ENCODE data around the gene RIN3. TPM values are rescaled to one million over a fixed set of nuclear protein-coding genes. Genes with fewer than 3 reads are reported as not detected.
A peak's percentile ranks its signal among the peaks of the same experiment; 100 is the strongest.

RIN3 gene
- polyA plus RNA-seq, 3 donors = 42.8 to 144 (median 54.6) TPM

- Histone ChIP-seq H2AFZ (ENCODE audit: insufficient read depth, low read depth, low read length, poor library complexity, severe bottlenecking) (no peak overlapping the region), H3K4me2 (replicated peaks; ENCODE audit: extremely low read depth, low read length, poor library complexity, severe bottlenecking) (peak overlapping the region; percentile 67), H3K27ac (ENCODE audit: low read depth in 1 of 2, low read length in 2 of 2) (peak overlapping the region; percentile 41 to 88), H3K79me2 (ENCODE audit: insufficient read depth, low read length) (peaks cover 28% of the 10 kb centered on the region), H3K9ac (ENCODE audit: insufficient read depth, low read length, poor library complexity, severe bottlenecking) (no peak overlapping the region), H3K4me3 (replicated peaks in 1 of 3; ENCODE audit: low read depth in 2 of 3, low read length in 3 of 3) (peak overlapping the region in 1 of 3 experiments; percentile 52), H3K36me3 (replicated peaks in 1 of 2; ENCODE audit: control insufficient read depth in 1 of 2, insufficient read depth in 2 of 2, low read length in 2 of 2) (peaks cover 5 to 37% of the 10 kb centered on the region in 2 donors), H3K9me3 (replicated peaks in 1 of 2; ENCODE audit: control insufficient read depth in 1 of 2, insufficient read depth in 1 of 2, low read length in 2 of 2) (peaks cover 4 to 6% of the 10 kb centered on the region in 2 donors), H4K20me1 (ENCODE audit: insufficient read depth, low read length) (peaks cover 71% of the 10 kb centered on the region), H3K27me3 (ENCODE audit: control insufficient read depth in 2 of 2, insufficient read depth in 2 of 2, low read length in 2 of 2) (no peaks in the 10 kb centered on the region), H3K4me1 (ENCODE audit: control insufficient read depth in 1 of 2, insufficient read depth in 2 of 2, low read length in 2 of 2) (peaks cover 50 to 61% of the 10 kb centered on the region in 2 donors)
- intact Hi-C loops (cut with micrococcal nuclease) = no loop called here
- 67% methylated on average over 12 of the region's 15 CpGs for WGBS (ENCODE audit: insufficient coverage)
- Mint-ChIP-seq H3K4me1 (peaks cover 62% of the 10 kb centered on the region), H3K9me3 (peaks cover 4 to 9% (median 6%) of the 10 kb centered on the region in 7 donors), H3K27me3 (ENCODE audit: low read depth in 3 of 3) (peaks cover 0 to 2% (median 1%) of the 10 kb centered on the region in 3 donors), H3K27ac (peak overlapping the region; percentile 89 to 95 (median 93)), H3K36me3 (peaks cover 27 to 53% of the 10 kb centered on the region in 2 donors), H3K4me3 (peak overlapping the region; percentile 68 to 73)
- DNase-seq = no peak
- TF ChIP-seq CTCF (IDR thresholded peaks at IDR 0.05) = no peak
Observed at GRCh38 chr14:92632546-92633273, 119.1 kb downstream of the RIN3 start.

GRCh38 chr14:92633274-92633616, 119.7 kb downstream of the RIN3 start:
- H3K9ac ChIP-seq (ENCODE audit: insufficient read depth, low read length, poor library complexity, severe bottlenecking) = no peak overlapping the region
- H3K4me1 ChIP-seq (ENCODE audit: control insufficient read depth in 1 of 2, insufficient read depth in 2 of 2, low read length in 2 of 2) = peaks cover 50 to 61% of the 10 kb centered on the region in 2 donors
- peaks cover 28% of the 10 kb centered on the region for H3K79me2 ChIP-seq (ENCODE audit: insufficient read depth, low read length)
- intact Hi-C loops (cut with micrococcal nuclease) = no loop called here
- H3K9me3 Mint-ChIP-seq = peaks cover 0 to 5% (median 2%) of the 10 kb centered on the region in 7 donors
- DNase-seq = peak; percentile 87 to 93 (median 91)
- no peak overlapping the region for H2AFZ ChIP-seq (ENCODE audit: insufficient read depth, low read depth, low read length, poor library complexity, severe bottlenecking)
- peak overlapping the region; percentile 89 to 95 (median 93) for H3K27ac Mint-ChIP-seq
- peak overlapping the region; percentile 67 for H3K4me2 ChIP-seq (replicated peaks; ENCODE audit: extremely low read depth, low read length, poor library complexity, severe bottlenecking)
- H3K27me3 Mint-ChIP-seq (ENCODE audit: low read depth in 3 of 3) = peaks cover under 1 to 2% (median 1%) of the 10 kb centered on the region in 3 donors
- H3K4me1 Mint-ChIP-seq = peaks cover 66% of the 10 kb centered on the region
- WGBS (ENCODE audit: insufficient coverage) = 24% methylated on average over 5 of the region's 5 CpGs
- H3K27ac ChIP-seq (ENCODE audit: low read depth in 1 of 2, low read length in 2 of 2) = peak overlapping the region; percentile 41 to 88
- H4K20me1 ChIP-seq (ENCODE audit: insufficient read depth, low read length) = peaks cover 71% of the 10 kb centered on the region
- peaks cover 0 to under 1% of the 10 kb centered on the region in 2 donors for H3K9me3 ChIP-seq (replicated peaks in 1 of 2; ENCODE audit: control insufficient read depth in 1 of 2, insufficient read depth in 1 of 2, low read length in 2 of 2)
- H3K36me3 Mint-ChIP-seq = peaks cover 27 to 53% of the 10 kb centered on the region in 2 donors
- no peaks in the 10 kb centered on the region for H3K27me3 ChIP-seq (ENCODE audit: control insufficient read depth in 2 of 2, insufficient read depth in 2 of 2, low read length in 2 of 2)
- peak overlapping the region in 1 of 3 experiments; percentile 52 for H3K4me3 ChIP-seq (replicated peaks in 1 of 3; ENCODE audit: low read depth in 2 of 3, low read length in 3 of 3)
- H3K4me3 Mint-ChIP-seq = peak overlapping the region; percentile 68 to 73
- H3K36me3 ChIP-seq (replicated peaks in 1 of 2; ENCODE audit: control insufficient read depth in 1 of 2, insufficient read depth in 2 of 2, low read length in 2 of 2) = peaks cover 10 to 37% of the 10 kb centered on the region in 2 donors
- TF ChIP-seq CTCF (IDR thresholded peaks at IDR 0.05) = no peak
